ENCODE data around the gene ANO10.
A peak's percentile ranks its signal among the peaks of the same experiment; 100 is the strongest.
"Not testable (repeated sequence)": the region's sequence is repeated elsewhere in the genome, so short reads cannot be mapped to it uniquely, and the experiment has no call there.

Gene ANO10

DNA sequence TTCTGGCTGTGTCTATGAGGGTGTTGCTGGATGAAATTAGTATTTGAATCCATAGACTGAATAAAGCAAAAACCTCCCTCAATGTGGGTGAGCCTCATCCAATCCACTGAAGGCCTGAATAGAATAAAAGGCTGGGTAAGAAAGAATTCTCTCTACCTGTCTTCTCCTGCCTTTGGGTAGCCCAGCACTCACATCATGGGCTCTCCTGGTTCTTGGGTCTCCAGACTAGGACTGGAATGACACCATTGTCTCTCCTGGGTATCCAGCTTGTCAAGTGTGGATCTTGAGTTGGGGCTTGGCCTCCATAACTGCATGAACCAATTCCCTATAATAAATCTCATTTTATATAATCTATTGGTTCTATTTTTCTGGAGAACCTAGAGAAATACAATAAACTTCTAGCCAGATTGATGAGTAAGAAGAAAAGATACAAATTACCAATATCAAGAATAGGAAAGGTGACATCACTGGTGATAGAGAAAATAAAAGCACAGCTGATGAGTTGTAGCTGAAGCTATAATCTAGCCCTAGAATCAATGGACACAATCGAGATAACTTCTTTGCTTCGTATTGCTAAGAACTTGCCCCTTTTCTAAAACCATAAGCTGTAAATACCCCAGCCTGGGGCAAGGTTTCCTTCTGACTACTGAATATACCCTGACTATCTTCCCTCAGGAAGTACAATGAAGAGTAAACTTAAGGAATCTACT, 106.4 kb downstream of the ANO10 start:
- DNase-seq, result no peak

DNA sequence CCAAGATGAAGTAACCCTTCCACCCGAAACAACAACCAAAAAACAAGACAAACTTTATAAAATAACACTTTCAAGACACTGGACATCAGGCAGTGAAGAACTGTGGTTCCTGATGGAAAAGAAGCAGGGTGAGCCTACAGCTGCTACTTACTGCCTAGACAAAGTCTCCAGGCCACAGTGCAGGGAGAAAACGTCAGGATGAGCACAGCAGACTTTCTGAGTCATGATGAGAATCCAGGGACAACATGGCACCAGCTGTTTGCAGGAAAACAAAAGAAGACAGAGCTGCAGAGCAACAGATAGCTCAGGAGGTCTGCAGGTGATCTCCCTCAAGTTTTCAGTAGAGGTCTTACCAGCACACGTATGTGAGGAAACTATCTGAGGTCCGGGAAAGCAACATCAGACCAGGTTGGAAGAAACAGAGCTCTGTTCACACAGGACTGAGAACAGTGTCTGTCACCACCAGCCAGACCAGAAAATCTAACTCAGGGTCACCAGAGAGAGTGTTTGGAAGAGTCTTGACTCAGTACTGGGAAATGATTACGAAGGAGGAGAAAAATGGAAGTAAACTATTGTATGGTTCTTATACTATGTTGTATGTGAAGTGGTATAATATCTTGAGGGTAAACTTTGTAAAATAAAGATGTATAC, 108.9 kb downstream of the ANO10 start:
- DNase-seq, result no peak

DNA sequence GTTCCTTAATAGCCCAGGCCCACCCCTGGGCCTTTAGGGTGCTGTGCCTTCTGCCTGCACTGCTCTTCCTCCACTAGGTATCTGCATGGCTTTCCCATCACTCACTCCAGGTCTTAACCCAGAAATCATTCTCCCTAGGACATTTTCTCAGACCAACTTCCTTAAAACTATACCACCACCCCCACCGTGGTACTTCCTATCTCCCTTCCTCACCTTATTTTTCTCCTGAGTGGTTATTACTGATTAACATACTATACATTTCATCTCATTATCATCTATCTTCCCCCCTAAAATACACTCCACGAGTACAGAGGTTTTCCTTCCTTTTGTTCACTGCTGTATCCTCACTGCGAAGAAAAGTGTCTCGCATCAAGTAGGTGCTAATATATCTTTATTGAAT, 115.2 kb downstream of the ANO10 start:
- DNase-seq, result no peak

DNA sequence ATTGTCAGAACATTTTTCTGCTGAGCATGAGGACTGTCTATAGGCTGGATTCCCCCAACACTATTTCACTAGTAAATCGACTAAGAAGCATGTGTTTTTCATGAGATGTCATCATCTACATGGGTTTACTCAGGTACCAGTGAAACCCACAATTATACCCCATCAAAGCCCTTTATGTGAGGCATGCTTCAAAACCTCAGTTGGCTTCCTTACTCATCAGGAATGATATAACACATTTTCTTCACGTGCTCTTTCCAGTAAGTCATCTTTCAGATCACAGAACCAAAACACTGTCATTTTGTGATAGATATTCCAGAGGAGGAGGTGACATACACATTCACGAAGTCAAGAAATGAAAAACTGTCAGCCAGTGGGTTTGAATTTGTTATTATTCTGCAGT, 116.5 kb downstream of the ANO10 start:
- no peak for DNase-seq

DNA sequence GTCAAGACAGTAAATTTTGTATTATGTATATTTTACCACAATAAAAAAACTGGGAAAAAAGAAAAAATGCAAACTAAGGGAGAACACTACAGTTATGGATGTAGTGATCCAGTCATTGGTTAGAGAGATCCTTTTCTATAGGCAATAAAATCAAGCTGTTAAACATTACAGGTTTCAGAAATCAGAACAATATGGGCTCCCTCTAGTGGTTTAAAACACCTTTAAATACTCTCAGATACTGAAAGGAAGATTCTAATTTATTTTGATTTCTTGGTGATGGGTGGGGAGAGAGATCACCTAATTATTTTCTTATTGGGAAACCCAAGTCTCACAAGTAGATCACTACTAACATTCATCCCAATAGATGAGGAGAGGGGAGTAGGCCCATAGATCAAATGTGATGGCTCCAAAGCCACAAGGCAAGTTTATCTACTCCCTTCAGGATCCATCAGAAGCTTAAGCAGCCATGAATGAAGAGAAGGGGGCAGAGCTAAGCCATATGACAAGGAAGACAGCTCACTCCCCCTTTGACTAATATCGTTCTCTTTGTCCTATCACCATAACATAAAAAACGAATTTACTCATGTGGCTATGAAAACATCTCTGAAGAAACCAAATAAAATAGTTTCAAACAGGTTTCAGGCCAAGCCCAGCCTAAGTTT, 118.6 kb downstream of the ANO10 start:
- DNase-seq, result peak in 1 of 2 donors; percentile 64

DNA sequence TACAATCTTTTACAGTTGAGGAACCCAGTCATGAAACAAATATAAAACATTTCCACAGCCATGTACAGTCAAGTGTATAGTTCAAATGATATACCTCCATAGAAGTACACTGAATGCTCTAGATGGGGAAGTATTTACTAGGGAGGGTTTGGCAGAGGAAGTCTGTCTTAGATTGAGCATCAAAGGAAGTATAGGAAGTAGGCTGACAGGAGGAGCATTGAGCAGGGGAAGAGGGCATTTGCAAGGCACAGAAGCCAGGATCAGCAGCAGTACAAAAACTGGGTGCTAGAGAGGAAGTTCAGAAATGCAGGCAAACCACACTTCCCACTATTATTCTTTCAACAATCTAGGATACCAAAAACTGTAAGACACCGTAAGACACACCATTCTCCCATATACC, 122.6 kb downstream of the ANO10 start:
- no peak for DNase-seq

DNA sequence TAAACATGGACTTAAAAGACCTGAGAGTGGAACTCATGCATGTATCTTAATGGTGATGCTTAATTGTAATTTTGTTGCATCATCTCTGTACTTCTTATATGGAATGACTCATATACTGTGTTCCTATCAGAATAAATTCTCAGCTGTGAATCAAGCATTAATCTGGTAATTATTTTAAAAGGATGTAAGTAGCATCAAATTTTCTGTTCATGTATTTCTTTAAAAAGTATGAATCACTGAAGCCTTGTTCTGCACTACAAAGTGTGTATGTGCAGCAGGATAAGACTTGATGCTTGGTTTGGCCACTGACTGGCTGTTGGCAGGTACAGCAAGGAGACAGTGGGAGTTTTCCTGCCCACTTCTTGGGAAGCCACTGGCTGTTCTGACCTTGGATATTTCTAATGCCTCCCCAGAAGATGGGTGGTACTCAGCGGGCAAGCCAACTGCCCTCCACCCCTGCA, 123.9 kb downstream of the ANO10 start:
- no peak for DNase-seq

DNA sequence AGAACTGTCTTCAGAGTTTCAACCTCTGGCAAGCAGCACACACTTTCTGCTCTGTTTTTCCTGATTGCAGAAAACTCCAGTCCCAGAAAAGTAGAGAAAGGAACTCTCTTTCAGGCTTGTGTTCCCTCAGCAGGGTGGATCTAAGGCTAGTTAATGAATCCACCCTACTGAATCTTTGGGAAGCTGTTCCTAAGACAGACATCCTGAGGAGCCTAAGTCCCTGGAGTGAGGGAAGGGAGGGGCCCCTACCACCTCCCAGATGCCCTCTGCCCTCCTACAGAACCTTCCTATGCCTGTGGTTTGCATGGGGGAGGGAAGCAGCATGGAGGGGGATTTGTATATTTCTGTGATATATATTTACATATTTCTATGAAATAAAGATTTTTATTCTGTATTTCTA, 124.4 kb downstream of the ANO10 start:
- DNase-seq, result no peak

DNA sequence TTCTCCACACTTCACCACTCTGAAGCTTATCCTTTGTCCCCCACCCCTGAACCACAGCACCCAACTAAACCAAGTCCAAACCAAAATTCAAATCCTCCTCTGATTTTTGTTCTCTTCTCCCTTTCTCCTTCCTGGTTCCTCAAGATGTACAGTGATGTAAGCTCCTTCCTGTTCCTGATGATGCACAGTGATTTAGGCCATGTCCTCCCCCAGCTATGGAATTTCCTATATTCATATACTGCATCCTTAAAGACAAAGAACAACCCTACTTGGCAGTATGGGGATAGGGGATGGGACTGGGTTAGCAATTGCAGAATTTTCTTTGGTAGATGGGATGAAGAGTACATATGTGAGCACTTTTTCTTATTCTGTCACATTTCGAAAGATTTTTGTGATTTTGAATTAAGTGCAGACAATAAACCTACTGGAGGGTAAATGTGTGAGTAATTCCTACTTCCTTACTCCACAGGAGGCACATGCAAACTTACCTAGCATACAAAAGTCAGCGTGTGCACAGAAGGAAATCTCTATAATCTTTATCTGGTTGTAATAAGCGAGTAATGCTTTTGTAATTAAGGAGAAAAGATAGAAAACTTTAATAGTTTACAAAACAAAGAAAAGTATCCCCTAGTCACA, 125.0 kb downstream of the ANO10 start:
- DNase-seq, result no peak

DNA sequence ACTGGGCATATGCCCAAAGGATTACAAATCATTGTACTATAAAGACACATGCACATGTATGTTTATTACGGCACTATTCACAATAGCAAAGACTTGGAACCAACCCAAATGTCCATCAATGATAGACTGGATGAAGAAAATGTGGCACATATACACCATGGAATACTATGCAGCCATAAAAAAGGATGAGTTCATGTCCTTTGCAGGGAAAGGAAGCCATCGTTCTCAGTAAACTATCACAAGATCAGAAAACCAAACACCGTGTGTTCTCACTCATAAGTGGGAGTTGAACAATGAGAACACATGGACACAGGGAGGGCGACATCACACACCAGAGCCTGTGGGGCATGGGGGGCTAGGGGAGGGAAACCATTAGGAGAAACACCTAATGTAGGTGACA, 128.9 kb downstream of the ANO10 start:
- not testable (repeated sequence) for DNase-seq

DNA sequence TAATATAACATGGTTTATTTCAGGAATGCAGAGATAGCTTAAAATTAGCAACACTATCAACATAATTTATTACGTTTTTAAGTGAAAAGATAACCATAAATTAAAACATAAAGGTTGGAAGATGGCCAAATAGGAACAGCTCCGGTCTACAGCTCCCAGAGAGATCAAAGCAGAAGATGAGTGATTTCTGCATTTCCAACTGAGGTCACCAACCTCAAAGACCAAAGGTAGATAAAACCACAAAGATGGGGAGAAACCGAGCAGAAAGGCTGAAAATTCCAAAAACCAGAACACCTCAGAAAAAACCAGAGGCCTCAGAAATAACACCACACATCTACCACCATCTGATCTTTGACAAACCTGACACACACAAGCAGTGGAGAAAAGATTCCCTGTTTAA, 130.0 kb downstream of the ANO10 start:
- DNase-seq, result not testable (repeated sequence)

DNA sequence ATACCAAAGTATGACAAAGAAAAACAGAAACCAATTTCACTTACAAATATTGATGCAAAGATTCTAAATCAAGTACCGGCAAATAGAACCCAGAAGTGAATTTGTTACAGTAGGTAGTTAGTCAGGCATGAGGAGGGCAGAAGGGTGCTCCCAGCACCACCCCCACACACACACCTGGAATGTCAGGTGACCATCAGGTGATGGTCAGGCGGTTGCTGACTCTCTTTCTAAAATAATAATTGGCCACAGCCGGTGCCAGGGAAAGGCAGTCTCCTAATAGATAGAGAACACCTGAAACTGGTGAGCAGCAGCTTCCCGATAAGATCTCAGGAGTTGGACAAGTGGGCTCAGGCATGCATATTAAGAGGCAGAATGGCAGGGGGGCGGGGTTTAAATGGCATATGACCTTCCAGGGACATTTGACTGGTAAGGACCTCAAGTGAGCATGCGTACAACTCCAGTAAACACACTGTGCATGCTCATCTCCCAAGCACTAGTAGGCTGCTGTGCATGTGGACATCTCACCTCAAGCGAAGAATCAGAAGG, 131.1 kb downstream of the ANO10 start:
- no peak for DNase-seq

DNA sequence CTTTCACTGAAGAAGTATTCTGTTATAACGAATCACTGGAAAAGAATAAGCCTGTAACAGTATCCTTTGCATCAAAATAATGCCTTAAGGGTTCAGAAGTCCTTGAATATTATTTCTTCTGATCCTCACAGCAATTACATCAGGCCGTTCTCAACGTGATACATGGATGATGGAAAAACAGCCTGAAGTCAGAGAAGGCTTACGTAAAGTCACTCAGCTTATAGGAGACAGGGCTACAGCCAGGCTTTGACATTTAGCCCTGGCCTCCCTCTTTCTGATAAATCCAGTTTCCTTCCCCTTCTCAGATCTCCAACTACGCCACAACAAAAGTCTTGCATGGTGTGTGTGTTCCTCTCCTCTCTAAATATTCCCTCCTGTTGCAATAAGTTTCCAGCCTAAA, 131.9 kb downstream of the ANO10 start:
- DNase-seq, result no peak

DNA sequence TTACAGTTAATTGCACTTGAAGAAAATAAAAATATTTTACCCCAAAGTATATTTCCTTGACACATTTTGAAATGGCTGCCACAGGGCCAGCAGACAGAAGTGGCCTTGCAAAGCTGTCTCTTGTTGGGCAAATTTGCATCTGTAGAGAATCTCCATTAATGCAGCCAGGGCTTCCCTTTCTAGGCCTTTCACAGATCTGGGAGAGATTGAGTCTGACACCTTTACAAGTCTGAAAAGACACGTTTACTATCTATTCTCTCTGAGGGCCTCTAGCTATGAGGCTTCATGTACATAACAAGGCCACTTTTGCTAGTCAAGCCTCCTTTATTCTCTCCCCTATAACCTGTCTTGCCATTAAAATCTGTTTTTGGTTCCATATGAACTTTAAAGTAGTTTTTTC, 135.9 kb downstream of the ANO10 start:
- DNase-seq, result no peak

DNA sequence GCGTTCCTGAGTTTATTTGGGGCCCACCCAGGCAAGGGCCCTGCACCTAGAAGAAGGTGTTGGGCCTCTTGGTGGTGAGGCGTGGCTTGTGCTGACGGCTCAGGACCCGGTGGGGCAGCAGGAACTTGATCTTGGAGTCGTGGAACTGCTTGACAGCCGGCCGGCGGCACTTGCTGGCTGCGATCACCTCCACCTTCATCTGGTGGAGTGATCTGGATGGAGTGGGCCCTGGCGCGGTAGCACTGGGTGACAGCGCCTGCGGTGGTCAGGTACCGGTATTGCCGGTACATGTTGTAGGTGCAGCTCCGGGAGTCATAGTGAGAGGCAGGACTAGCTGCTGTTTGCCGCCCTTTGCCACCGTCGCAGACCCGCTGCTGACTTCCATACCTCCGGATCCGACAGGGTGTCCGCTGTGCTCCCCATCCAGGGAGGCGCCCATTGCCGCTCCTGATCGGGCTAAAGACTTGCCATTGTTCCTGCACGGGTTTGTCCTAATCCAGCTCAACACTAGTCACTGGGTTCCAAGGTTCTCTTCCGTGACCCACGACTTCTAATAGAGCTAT, 136.8 kb downstream of the ANO10 start:
- no peak for DNase-seq

DNA sequence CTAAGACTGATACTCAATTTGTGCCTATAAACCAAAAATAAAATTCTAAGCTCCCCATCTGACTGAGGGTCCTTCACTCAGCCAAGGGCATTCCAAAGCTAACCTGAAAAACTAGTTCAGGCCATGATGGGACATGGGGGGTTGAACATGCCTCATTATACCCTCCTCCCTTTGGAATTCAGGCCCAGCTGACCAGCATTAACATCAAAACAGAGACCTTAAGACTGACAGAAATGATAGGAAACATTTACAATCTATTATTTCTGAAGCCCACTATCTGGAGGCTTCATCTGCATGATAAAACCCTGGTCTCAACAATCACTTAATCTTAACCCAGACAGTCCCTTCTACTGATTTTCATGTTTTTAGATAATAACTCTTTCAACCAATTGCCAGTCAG, 140.4 kb downstream of the ANO10 start:
- no peak for DNase-seq

DNA sequence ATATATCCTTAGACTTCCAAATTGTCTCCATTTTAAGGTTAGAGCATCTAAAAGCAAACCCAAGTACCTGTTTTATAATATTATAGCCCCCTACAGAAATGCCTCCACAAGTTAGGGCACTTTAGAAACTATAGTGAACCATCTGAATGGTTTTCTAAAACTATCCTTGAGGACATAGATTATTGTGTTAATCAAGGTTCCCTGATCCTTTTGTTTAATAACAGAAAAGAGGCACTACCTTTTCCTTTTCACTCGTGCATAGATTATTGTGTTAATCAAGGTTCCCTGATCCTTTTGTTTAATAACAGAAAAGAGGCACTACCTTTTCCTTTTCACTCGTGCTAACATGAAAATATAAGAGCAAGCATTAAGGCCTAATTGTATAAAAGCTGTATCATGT, 143.0 kb downstream of the ANO10 start:
- DNase-seq, result not testable (repeated sequence)

DNA sequence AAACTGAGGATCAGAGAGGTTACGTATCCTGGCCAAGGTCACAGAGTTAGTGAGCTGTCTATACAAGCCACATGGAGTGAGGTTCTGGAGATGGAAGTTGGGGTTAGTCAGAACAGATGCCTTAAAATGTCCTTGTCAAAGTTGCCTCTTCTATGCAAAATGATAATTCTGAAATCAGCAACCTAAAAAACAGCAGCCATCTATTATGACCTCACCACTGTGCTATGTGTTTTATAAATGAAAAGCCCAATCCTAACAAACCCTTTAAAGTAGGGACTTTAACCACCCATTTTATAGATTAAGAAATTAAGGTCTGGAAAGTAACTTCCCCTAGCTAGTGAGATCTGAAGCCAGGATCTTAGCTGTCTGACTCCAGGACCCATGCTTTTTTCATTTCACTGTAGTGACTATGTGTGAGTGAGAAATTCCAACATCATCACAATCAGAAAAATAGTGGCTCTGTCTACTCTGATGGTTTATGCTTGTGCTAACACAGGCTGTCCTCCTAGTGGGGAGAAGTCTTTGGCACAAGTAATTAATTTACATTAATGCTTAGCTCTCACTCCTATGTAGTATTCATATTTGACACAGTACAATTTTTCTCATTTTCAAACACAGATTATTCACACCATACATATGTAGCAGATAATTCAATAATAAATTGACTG, 143.6 kb downstream of the ANO10 start:
- DNase-seq, result peak in 1 of 2 donors; percentile 39

DNA sequence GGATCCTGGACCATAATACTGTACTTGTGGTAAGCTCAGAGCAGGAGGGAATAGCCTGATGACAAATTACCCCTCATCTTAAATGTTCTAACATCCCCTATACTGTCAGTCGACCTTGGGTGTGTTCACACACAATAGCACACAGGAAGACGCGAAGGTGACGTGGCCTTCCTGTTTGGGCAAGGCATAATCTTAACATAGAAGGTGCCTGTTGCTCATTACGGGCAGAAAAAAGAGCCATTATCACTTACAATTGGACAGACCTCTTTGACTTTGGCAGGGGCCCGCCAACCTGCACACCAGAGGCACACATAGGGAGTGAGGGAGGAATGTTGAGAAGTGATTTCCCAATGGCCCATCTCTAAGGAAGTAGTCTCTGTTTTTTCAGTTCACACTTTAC, 144.2 kb downstream of the ANO10 start:
- DNase-seq, result peak; percentile 77 to 84

DNA sequence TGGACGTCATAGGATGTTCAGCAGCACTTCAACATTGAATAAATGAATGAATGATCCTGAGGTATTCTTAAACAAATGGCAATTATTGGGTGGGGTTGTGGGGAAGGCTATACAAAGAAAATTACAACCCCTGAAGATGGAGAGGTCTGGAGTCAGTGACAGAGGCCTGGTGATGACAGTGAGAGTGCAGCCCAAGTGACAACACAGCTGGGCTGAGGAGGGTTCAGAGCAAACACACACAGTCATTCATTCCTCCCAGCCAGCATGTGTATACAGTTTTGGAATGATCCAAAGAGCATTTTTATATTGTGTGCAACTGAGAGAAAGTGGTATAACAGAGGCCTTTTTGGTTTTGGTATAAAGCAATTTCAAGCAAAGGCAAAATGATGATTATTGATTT, 148.1 kb downstream of the ANO10 start:
- DNase-seq, result no peak

DNA sequence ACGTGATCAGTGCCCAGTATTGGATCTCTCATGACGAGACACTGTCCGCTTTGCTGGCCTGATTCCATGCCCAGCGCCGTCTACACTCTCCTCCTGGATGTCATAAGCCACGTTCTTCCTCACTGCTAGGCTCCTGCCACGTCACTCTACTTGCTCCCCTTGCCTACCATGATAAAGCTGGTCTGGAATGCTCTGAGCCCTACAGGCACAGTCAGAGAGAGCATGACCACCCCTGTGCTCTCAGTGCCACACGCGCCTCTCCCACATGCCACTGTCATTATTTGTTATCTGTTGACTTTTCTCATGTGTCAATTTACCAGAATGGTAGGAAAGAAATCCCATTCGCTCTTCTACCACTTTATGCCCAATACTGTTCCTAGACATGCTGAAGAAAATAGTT, 148.6 kb downstream of the ANO10 start:
- DNase-seq, result no peak

DNA sequence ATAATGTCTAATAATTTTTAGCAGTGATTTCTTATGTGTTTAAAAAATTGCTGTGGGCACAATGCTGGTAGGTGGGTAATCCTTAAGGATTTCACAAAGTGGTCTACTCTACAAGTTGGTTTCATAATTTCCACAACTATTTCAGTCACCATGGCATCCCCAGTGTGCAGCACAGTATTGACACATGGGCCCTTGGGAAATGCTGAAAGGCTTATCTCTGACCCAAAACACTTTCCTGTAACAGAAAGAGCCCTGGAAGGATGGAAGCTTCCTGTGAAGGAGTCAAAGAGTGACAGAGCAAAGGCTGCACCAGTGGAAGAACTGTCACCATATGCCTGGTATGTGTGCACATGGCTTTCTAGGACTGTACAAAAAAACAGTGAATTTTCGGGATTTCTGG, 153.7 kb downstream of the ANO10 start:
- no peak for DNase-seq

DNA sequence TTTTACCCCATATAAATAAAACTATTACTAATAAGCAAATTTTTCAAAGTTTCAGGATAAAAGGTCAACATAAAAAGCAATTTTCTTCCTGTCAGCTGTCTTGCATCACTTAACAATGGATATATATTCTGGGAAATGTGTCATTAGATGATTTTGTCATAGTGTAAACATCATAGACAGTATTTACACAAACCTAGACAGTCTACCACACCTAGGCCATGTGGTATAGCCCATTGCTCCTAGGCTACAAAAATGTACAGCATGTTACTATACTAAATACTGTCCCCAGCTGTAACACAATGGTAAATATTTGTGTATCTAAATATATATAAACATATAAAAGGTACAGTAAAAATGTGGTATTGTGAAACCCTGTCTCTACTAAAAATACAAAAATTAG, 156.7 kb downstream of the ANO10 start:
- no peak for DNase-seq
